ENCODE data around the gene MVK. TPM values are rescaled to one million over a fixed set of nuclear protein-coding genes. Genes with fewer than 3 reads are reported as not detected.

Gene MVK
- total RNA-seq, 4 donors from 2014 or later: 20.4 to 42.0 (median 31.6) TPM

- H3K36me3 ChIP-seq: peaks cover 25 to 29% of the 10 kb centered on the region in 2 donors
- intact Hi-C loops (cut with DNase I): no loop called here
These were observed 3.7 kb downstream of the MVK start for GRCh38 chr12:109577311-109577710.

GRCh38 chr12:109578330-109578927, 4.8 kb downstream of the MVK start:
- H3K9me3 ChIP-seq: no peaks in the 10 kb centered on the region
- no peak for DNase-seq
- intact Hi-C loops (cut with DNase I): no loop called here
- H3K4me3 ChIP-seq (replicated peaks in 1 of 3): no peak overlapping the region
- no peak overlapping the region for H3K27ac ChIP-seq
- WGBS, 2 donors: 84 to 88% methylated on average over 8 of the region's 8 CpGs
- H3K27me3 ChIP-seq: no peaks in the 10 kb centered on the region
- peaks cover 25 to 32% of the 10 kb centered on the region in 2 donors for H3K4me1 ChIP-seq
- peaks cover 25 to 29% of the 10 kb centered on the region in 2 donors for H3K36me3 ChIP-seq
- TF ChIP-seq CTCF (IDR thresholded peaks at IDR 0.05) (no peak), POLR2A (IDR thresholded peaks at IDR 0.05) (no peak)

More at GRCh38 chr12:109577311-109577710, 3.7 kb downstream of the MVK start:
- no peak for DNase-seq
- Histone ChIP-seq H3K27ac (no peak overlapping the region), H3K4me3 (replicated peaks in 1 of 3) (no peak overlapping the region), H3K27me3 (no peaks in the 10 kb centered on the region), H3K4me1 (peaks cover 30 to 36% of the 10 kb centered on the region in 2 donors), H3K9me3 (no peaks in the 10 kb centered on the region)
- WGBS, 2 donors: 95 to 100% methylated on average over 1 of the region's 1 CpG
- TF ChIP-seq CTCF (IDR thresholded peaks at IDR 0.05): no peak
- no peak for TF ChIP-seq POLR2A (IDR thresholded peaks at IDR 0.05)

- WGBS, 2 donors: 89 to 95% methylated on average over 7 of the region's 7 CpGs
- intact Hi-C loops (cut with DNase I): no loop called here
- Histone ChIP-seq H3K4me1 (peaks cover 18 to 26% of the 10 kb centered on the region in 2 donors), H3K36me3 (peaks cover 25 to 33% of the 10 kb centered on the region in 2 donors), H3K27ac (no peak overlapping the region), H3K4me3 (replicated peaks in 1 of 3) (no peak overlapping the region), H3K27me3 (no peaks in the 10 kb centered on the region), H3K9me3 (no peaks in the 10 kb centered on the region)
- TF ChIP-seq POLR2A (IDR thresholded peaks at IDR 0.05) (no peak), CTCF (IDR thresholded peaks at IDR 0.05) (no peak)
- no peak for DNase-seq
These were observed 6.0 kb downstream of the MVK start for GRCh38 chr12:109579639-109580038.

- peaks cover 25 to 33% of the 10 kb centered on the region in 2 donors for H3K36me3 ChIP-seq
- H3K4me3 ChIP-seq (replicated peaks in 1 of 3): no peak overlapping the region
- TF ChIP-seq POLR2A (IDR thresholded peaks at IDR 0.05) (no peak), CTCF (IDR thresholded peaks at IDR 0.05) (no peak)
- H3K4me1 ChIP-seq: peaks cover 15 to 23% of the 10 kb centered on the region in 2 donors
- H3K27ac ChIP-seq: peak overlapping the region; percentile 71 to 95 (median 95)
- DNase-seq: no peak
- intact Hi-C loops (cut with DNase I): no loop called here
- no peaks in the 10 kb centered on the region for H3K27me3 ChIP-seq
- H3K9me3 ChIP-seq: no peaks in the 10 kb centered on the region
- WGBS, 2 donors: 75 to 81% methylated on average over 8 of the region's 8 CpGs
These were observed 6.7 kb downstream of the MVK start for GRCh38 chr12:109580272-109580671.

- Histone ChIP-seq H3K4me1 (peaks cover 15 to 23% of the 10 kb centered on the region in 2 donors), H3K27ac (peak overlapping the region; percentile 71 to 95 (median 95)), H3K36me3 (peaks cover 25 to 30% of the 10 kb centered on the region in 2 donors), H3K9me3 (no peaks in the 10 kb centered on the region), H3K4me3 (replicated peaks in 1 of 3) (no peak overlapping the region), H3K27me3 (no peaks in the 10 kb centered on the region)
- intact Hi-C loops (cut with DNase I): no loop called here
- TF ChIP-seq CTCF (IDR thresholded peaks at IDR 0.05) (no peak), POLR2A (IDR thresholded peaks at IDR 0.05) (no peak)
- WGBS, 2 donors: 72 to 77% methylated on average over 13 of the region's 13 CpGs
- peak; percentile 91 to 92 for DNase-seq
These were observed 7.2 kb downstream of the MVK start for GRCh38 chr12:109580684-109581333.

Measured in thyroid gland (tissue), 4 donors.